K562 (cell line): ENCODE results near the gene NAV2. TPM values are rescaled to one million over a fixed set of nuclear protein-coding genes. Genes with fewer than 3 reads are reported as not detected.
A peak's percentile ranks its signal among the peaks of the same experiment; 100 is the strongest.

Source experiments
- BRD9 ChIP-seq: fragments of 450-650 bp; IDR thresholded peaks from 2 replicates; pipeline ENCODE4 v1.6.1; 2018; ENCODE audit warnings: low read depth; ENCODE audit not compliant: partially characterized antibody
- CBFA2T3 ChIP-seq: fragments of 450-650 bp; IDR thresholded peaks from 2 replicates; pipeline ENCODE4 v1.6.1; 2017
- PBX2 ChIP-seq, 2 experiments: IDR thresholded peaks in 1 of 2; conservative IDR thresholded peaks in 1 of 2; 2 replicates each; pipeline ENCODE4 v1.6.1; 2016; ENCODE audit warnings: low read depth in 2 of 2, mild to moderate bottlenecking in 1 of 2, missing compliant biosample characterization in 1 of 2, missing genetic modification characterization in 1 of 2, moderate library complexity in 1 of 2
- SETDB1 ChIP-seq: IDR thresholded peaks from one replicate; pipeline ENCODE4 v1.6.1; 2012; ENCODE audit warnings: low read length, control low read depth, inconsistent platforms
- TAL1 ChIP-seq: fragments of 450-650 bp; IDR thresholded peaks from 2 replicates; pipeline ENCODE4 v1.6.1; 2016; ENCODE audit warnings: mild to moderate bottlenecking
- TCF3 ChIP-seq: sonication (generic); formaldehyde crosslinking; IDR thresholded peaks from 2 replicates; pipeline ENCODE4 v1.4.0; 2020; ENCODE audit warnings: mild to moderate bottlenecking, missing genetic modification reagents
- TEAD2 ChIP-seq: fragments of 450-650 bp; IDR thresholded peaks from 2 replicates; pipeline ENCODE4 v1.6.1; 2016; ENCODE audit warnings: missing genetic modification characterization, control low read depth, missing compliant biosample characterization
- THAP12 ChIP-seq: fragments of 250-450 bp; sonication (Bioruptor Pico); IDR thresholded peaks from 2 replicates; pipeline ENCODE4 v1.9.0; 2021; ENCODE audit warnings: mild to moderate bottlenecking, inconsistent platforms
- polyA plus RNA-seq, 8 experiments: library from polyadenylated mRNA; depleted of rRNA in 4 of 8; stranded (reverse) in 5 of 8; unstranded in 3 of 8; fragments of >200 nt; fragmentation: Nextera tagmentation in 2 of 8; fragmentation: Illumina TruSeq in 1 of 8; extraction: Ambion mirVana in 2 of 8; extraction: Trizol in 1 of 8; gene quantifications; 2 replicates each; pipeline versions ENCODE4 v1.2.1 to v1.2.3, GENCODE V29; 2011 to 2014; ENCODE audit warnings: inconsistent platforms in 1 of 8, missing spikeins in 1 of 8
- total RNA-seq, 7 experiments: library from RNA; depleted of rRNA in 6 of 7; stranded (reverse); fragments of >200 nt in 6 of 7; fragmentation: Illumina TruSeq in 2 of 7; extraction: Trizol in 2 of 7; gene quantifications; 2 replicates each; pipeline versions ENCODE4 v1.2.1 to v1.2.3, GENCODE V29; 2011 to 2021; ENCODE audit warnings: low replicate concordance in 1 of 7
- TF ChIP-seq, protein P1 (sequence below): fragments of 250-450 bp; sonication (Bioruptor Pico); IDR thresholded peaks from 2 replicates; pipeline ENCODE4 v1.5.0; 2021; ENCODE audit warnings: mild to moderate bottlenecking, moderate library complexity
- TF ChIP-seq, protein P2 (sequence below), 2 experiments: fragments of 450-650 bp; IDR thresholded peaks; 2 replicates each; pipeline ENCODE4 v1.6.1; 2018; ENCODE audit warnings: mild to moderate bottlenecking in 2 of 2, low read depth in 1 of 2; ENCODE audit not compliant: partially characterized antibody in 2 of 2

NAV2 gene
- total and polyA plus RNA-seq, 9 of the 15 experiments (the other 6 are each of a cell fraction or from before 2014, with no cell fraction given), result 0.03 to 0.35 (median 0.05) TPM

- TF ChIP-seq, protein P1, sequence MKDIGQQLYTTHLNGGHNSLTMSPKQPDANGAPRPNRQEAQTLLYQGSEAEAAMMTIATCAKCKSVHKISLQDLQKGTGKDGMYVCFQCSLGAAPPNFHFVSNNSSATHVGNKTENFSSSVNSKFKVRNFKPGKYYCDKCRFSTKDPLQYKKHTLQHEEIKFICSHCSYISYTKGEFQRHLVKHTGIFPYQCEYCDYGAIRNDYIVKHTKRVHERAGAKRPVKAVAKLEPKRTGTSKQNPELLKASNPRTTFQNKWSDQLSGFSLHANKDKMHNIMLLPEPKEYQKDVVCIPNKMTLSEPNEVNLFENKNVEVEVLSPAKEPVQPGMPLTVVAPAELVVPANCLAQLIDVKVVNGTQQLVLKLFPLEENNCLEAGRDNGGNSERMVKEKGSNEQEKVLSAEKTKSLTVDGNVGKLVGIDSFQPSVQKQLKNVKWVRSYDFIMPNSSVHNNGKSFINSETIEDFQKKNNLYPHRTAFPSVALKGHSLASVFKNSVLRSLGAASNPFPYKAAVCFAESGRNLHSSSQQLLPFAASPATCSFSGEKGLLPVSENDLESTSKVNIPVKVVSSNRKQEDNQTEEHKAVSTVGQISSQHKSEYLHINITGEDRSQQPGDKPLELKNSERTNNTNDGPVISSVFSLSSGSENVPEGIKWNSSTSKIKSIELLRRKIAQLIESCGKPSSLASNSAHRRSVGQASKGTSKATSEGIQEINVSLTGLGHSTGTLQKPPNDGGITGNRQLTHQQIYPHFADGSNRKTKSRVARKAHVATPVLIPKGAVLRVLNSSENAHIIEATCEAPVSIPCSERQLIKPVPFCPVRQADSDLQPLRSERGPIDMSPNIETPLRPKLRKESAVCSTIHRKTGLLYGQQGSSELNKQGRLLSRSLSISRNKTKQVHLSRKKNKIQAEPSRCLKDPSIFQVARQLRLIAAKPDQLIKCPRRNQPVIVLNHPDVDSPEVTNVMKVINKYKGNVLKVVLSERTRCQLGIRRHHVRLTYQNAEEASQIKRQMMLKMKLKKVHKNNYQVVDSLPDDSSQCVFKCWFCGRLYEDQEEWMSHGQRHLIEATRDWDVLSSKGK (CRISPR knock-in tag), result no peak
- TF ChIP-seq CBFA2T3 (0 out of 2 replicates have a peak, but pooled peaks have one; percentile 34), SETDB1 (no peak), PBX2 (CRISPR knock-in tag; IDR thresholded peaks at IDR 0.05; ENCODE audit: low read depth) (no peak), PBX2 (tag; conservative IDR thresholded peaks at IDR 0.05; ENCODE audit: low read depth) (0 out of 2 replicates have a peak, but pooled peaks have one; percentile 21), BRD9 (no peak), TEAD2 (tag) (no peak), TCF3 (CRISPR knock-in tag) (peak; percentile 52; the same call in 1 of the 2 replicates), THAP12 (no peak), TAL1 (peak; percentile 32; the same call in 1 of the 2 replicates)
- TF ChIP-seq, protein P2, sequence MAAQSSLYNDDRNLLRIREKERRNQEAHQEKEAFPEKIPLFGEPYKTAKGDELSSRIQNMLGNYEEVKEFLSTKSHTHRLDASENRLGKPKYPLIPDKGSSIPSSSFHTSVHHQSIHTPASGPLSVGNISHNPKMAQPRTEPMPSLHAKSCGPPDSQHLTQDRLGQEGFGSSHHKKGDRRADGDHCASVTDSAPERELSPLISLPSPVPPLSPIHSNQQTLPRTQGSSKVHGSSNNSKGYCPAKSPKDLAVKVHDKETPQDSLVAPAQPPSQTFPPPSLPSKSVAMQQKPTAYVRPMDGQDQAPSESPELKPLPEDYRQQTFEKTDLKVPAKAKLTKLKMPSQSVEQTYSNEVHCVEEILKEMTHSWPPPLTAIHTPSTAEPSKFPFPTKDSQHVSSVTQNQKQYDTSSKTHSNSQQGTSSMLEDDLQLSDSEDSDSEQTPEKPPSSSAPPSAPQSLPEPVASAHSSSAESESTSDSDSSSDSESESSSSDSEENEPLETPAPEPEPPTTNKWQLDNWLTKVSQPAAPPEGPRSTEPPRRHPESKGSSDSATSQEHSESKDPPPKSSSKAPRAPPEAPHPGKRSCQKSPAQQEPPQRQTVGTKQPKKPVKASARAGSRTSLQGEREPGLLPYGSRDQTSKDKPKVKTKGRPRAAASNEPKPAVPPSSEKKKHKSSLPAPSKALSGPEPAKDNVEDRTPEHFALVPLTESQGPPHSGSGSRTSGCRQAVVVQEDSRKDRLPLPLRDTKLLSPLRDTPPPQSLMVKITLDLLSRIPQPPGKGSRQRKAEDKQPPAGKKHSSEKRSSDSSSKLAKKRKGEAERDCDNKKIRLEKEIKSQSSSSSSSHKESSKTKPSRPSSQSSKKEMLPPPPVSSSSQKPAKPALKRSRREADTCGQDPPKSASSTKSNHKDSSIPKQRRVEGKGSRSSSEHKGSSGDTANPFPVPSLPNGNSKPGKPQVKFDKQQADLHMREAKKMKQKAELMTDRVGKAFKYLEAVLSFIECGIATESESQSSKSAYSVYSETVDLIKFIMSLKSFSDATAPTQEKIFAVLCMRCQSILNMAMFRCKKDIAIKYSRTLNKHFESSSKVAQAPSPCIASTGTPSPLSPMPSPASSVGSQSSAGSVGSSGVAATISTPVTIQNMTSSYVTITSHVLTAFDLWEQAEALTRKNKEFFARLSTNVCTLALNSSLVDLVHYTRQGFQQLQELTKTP (IDR thresholded peaks at IDR 0.05; ENCODE audit: low read depth in 1 of 2, partially characterized antibody in 2 of 2), result no peak
Measured at GRCh38 chr11:20013346-20014066, 300.9 kb downstream of the NAV2 start (continued).
